Natural killer cell (primary cell): ENCODE data around the gene FBXO5. TPM values are rescaled to one million over a fixed set of nuclear protein-coding genes. Genes with fewer than 3 reads are reported as not detected.

ENCODE experiments used
- ATAC-seq, 3 donors: fragments of 150-1000 bp in 2 of 3; fragments of 200-7000 bp in 1 of 3; cut with Tn5 transposase; 1 replicate in 1 of 3; 2 replicates in 2 of 3; pipeline ENCODE4 v1.10.0; 2021; ENCODE audit warnings: mild to moderate bottlenecking in 2 of 3, moderate library complexity in 2 of 3
- DNase-seq, 2 donors: peaks; one replicate each; pipeline versions ENCODE4 v3.0.0 to v3.0.0-alpha.2; 2013 to 2021; ENCODE audit warnings: mixed read lengths in 1 of 2
- H3K27ac ChIP-seq: one replicate; pipeline ENCODE4 v1.5.1; 2013; ENCODE audit warnings: mild to moderate bottlenecking, low read length
- H3K27me3 ChIP-seq: one replicate; pipeline ENCODE4 v1.6.1; 2013; ENCODE audit warnings: low read length; ENCODE audit not compliant: control insufficient read depth, insufficient read depth
- H3K36me3 ChIP-seq: one replicate; pipeline ENCODE4 v1.6.1; 2013; ENCODE audit warnings: low read length; ENCODE audit not compliant: control insufficient read depth, insufficient read depth
- H3K4me1 ChIP-seq: one replicate; pipeline ENCODE4 v1.6.1; 2013; ENCODE audit warnings: low read length; ENCODE audit not compliant: control insufficient read depth, insufficient read depth
- H3K4me3 ChIP-seq: one replicate; pipeline ENCODE4 v1.5.1; 2013; ENCODE audit warnings: low read length
- H3K9me3 ChIP-seq: one replicate; pipeline ENCODE4 v1.6.1; 2013; ENCODE audit warnings: low read length; ENCODE audit not compliant: control insufficient read depth, insufficient read depth
- H3K27ac Mint-ChIP-seq, 2 donors: one replicate each; pipeline ENCODE4 v1.8.0; 2022; ENCODE audit warnings: mild to moderate bottlenecking in 2 of 2, mixed read lengths in 2 of 2, moderate library complexity in 1 of 2
- H3K27me3 Mint-ChIP-seq, 2 donors: one replicate each; pipeline ENCODE4 v1.8.0; 2022; ENCODE audit warnings: low read depth in 2 of 2, mixed read lengths in 2 of 2
- H3K36me3 Mint-ChIP-seq: one replicate; pipeline ENCODE4 v1.8.0; 2022; ENCODE audit warnings: mixed read lengths
- H3K4me1 Mint-ChIP-seq, 2 donors: one replicate each; pipeline ENCODE4 v1.8.0; 2022; ENCODE audit warnings: mixed read lengths in 2 of 2
- H3K4me3 Mint-ChIP-seq: one replicate; pipeline ENCODE4 v1.8.0; 2022; ENCODE audit warnings: mild to moderate bottlenecking, moderate library complexity, mixed read lengths
- H3K9me3 Mint-ChIP-seq, 2 donors: one replicate each; pipeline ENCODE4 v1.8.0; 2022; ENCODE audit warnings: mixed read lengths in 2 of 2
- CTCF ChIP-seq: fragments of 200-600 bp; IDR thresholded peaks from one replicate; pipeline ENCODE4 v1.8.0; 2022; ENCODE audit warnings: antibody characterized with exemption
- WGBS: methylation state at CpG from one replicate; pipeline ENCODE4 v1.1.7; 2013; ENCODE audit warnings: missing lambda C conversion rate; ENCODE audit not compliant: insufficient coverage; 5-methylcytosine and 5-hydroxymethylcytosine counted together
- intact Hi-C: fragments of 100-400 bp; cut with micrococcal nuclease; formaldehyde crosslinking; loops from one replicate; pipeline ENCODE4 v1.14.2; 2022
- total RNA-seq, 4 donors: library from RNA; stranded (reverse); fragments of 120-200 nt in 1 of 4; gene quantifications; one replicate each; pipeline versions ENCODE4 v1.2.3 to v1.2.4, GENCODE V29; 2013 to 2022

Gene FBXO5
- total RNA-seq, 3 donors from 2014 or later (not counting 1 experiment from before 2014, with no cell fraction given) = 5.9 to 11.2 (median 9.6) TPM

- H3K4me3 Mint-ChIP-seq = peak overlapping the region; percentile 19
- H3K9me3 ChIP-seq = no peaks in the 10 kb centered on the region
- intact Hi-C loops = loop anchor here (10.0 kb wide), 1 partner anchor 1596 kb away; no protein-coding TSS in a partner anchor
- no peak overlapping the region for H3K4me3 ChIP-seq
- H3K27me3 Mint-ChIP-seq = no peaks in the 10 kb centered on the region
- peaks cover 3% of the 10 kb centered on the region for H3K36me3 ChIP-seq
- 8% methylated on average over 2 of the region's 2 CpGs for WGBS
- peaks cover 23% of the 10 kb centered on the region for H3K4me1 ChIP-seq
- no peak overlapping the region for H3K27ac Mint-ChIP-seq
- no peak for TF ChIP-seq CTCF
- H3K27me3 ChIP-seq = no peaks in the 10 kb centered on the region
- no peak for DNase-seq
- no peaks in the 10 kb centered on the region for H3K9me3 Mint-ChIP-seq
- H3K27ac ChIP-seq = no peak overlapping the region
- no peaks in the 10 kb centered on the region for H3K36me3 Mint-ChIP-seq
- no peak for ATAC-seq
- peaks cover 25 to 38% of the 10 kb centered on the region in 2 donors for H3K4me1 Mint-ChIP-seq
Observed at GRCh38 chr6:152981219-152981618, 1.6 kb downstream of the FBXO5 start.

GRCh38 chr6:152980656-152981055 lies 2.2 kb downstream of the FBXO5 start:
- H3K4me1 Mint-ChIP-seq = peaks cover 25 to 43% of the 10 kb centered on the region in 2 donors
- no peak overlapping the region for H3K27ac ChIP-seq
- H3K27me3 Mint-ChIP-seq = no peaks in the 10 kb centered on the region
- H3K4me3 Mint-ChIP-seq = peak overlapping the region; percentile 19
- H3K9me3 Mint-ChIP-seq = no peaks in the 10 kb centered on the region
- no peaks in the 10 kb centered on the region for H3K9me3 ChIP-seq
- H3K36me3 ChIP-seq = peaks cover 3% of the 10 kb centered on the region
- intact Hi-C loops = loop anchor here (10.0 kb wide), 1 partner anchor 1596 kb away; no protein-coding TSS in a partner anchor
- ATAC-seq (no peak), DNase-seq (no peak)
- H3K4me3 ChIP-seq = no peak overlapping the region
- no peaks in the 10 kb centered on the region for H3K36me3 Mint-ChIP-seq
- no peak for TF ChIP-seq CTCF
- no peak overlapping the region for H3K27ac Mint-ChIP-seq
- H3K27me3 ChIP-seq = no peaks in the 10 kb centered on the region
- H3K4me1 ChIP-seq = peaks cover 23% of the 10 kb centered on the region
- no CpG with 5 or more reads among the region's 1 CpG for WGBS

- no peaks in the 10 kb centered on the region for H3K27me3 ChIP-seq
- Mint-ChIP-seq H3K4me3 (no peak overlapping the region), H3K9me3 (no peaks in the 10 kb centered on the region), H3K27me3 (no peaks in the 10 kb centered on the region), H3K36me3 (peaks cover 5% of the 10 kb centered on the region), H3K27ac (no peak overlapping the region), H3K4me1 (peaks cover 24 to 40% of the 10 kb centered on the region in 2 donors)
- no peaks in the 10 kb centered on the region for H3K9me3 ChIP-seq
- ATAC-seq = no peak
- intact Hi-C loops = no loop called here
- H3K4me3 ChIP-seq = no peak overlapping the region
- DNase-seq = no peak
- TF ChIP-seq CTCF = no peak
- H3K36me3 ChIP-seq = peaks cover 8% of the 10 kb centered on the region
- WGBS = 100% methylated on average over 1 of the region's 1 CpG
- no peak overlapping the region for H3K27ac ChIP-seq
- H3K4me1 ChIP-seq = peaks cover 16% of the 10 kb centered on the region
Observed at GRCh38 chr6:152979116-152979515, 3.7 kb downstream of the FBXO5 start.

- H3K4me3 ChIP-seq = no peak overlapping the region
- H3K27me3 ChIP-seq = no peaks in the 10 kb centered on the region
- H3K9me3 ChIP-seq = no peaks in the 10 kb centered on the region
- Mint-ChIP-seq H3K36me3 (peaks cover 5% of the 10 kb centered on the region), H3K9me3 (no peaks in the 10 kb centered on the region), H3K4me3 (no peak overlapping the region), H3K27me3 (no peaks in the 10 kb centered on the region), H3K27ac (no peak overlapping the region), H3K4me1 (peaks cover 15 to 30% of the 10 kb centered on the region in 2 donors)
- DNase-seq (no peak), ATAC-seq (no peak)
- intact Hi-C loops = no loop called here
- TF ChIP-seq CTCF = no peak
- H3K36me3 ChIP-seq = peaks cover 13% of the 10 kb centered on the region
- H3K27ac ChIP-seq = no peak overlapping the region
- H3K4me1 ChIP-seq = peaks cover 11% of the 10 kb centered on the region
- WGBS = 100% methylated on average over 1 of the region's 3 CpGs
Observed at GRCh38 chr6:152978058-152978457, 4.8 kb downstream of the FBXO5 start.
